GM21529 (cell line): ENCODE measurements around the gene ZBTB46.
"Not testable (repeated sequence)": the region's sequence is repeated elsewhere in the genome, so short reads cannot be mapped to it uniquely, and the experiment has no call there.

Experiments used
- ATAC-seq: cut with Tn5 transposase; IDR thresholded peaks from one replicate; pipeline ENCODE4 v1.9.1; 2021; ENCODE audit not compliant: unreplicated experiment

Gene ZBTB46

DNA sequence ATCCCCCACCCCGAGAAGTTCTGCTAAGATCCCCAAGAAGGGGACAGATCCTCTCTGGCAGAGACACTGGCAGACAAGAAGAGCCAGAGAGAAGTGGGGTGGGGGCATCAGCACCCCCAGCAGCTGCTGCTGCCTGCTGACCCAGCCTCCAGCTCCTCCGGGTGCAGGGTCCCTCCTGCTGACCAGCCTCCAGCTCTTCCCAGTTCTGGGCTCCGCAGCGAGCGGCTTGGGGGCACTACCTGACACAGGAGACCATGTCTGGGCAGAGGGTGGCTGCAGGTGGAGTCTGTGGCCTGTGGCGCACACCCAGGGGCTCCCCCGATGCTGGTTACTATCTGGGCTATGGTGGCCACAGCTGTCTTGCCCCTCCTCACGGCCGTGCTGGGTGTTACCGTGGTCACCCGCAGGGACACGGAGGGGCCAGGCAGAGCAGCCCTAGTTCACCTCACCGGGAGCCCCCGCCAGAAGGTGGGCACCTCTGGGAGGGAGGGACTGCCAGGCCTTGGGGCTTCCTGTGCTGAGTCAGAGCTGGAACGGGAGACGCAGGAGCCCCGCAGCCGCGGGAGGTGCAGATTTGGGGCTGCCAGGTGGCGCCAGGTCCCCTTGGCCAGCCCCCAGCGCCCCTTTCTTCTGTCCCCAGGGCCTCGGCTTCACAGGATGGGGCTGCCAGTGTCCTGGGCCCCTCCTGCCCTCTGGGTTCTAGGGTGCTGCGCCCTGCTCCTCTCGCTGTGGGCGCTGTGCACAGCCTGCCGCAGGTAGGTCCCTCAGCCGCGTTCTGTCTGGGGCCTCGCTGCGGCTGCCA, 94.0 kb downstream of the ZBTB46 start:
- no peak for ATAC-seq

DNA sequence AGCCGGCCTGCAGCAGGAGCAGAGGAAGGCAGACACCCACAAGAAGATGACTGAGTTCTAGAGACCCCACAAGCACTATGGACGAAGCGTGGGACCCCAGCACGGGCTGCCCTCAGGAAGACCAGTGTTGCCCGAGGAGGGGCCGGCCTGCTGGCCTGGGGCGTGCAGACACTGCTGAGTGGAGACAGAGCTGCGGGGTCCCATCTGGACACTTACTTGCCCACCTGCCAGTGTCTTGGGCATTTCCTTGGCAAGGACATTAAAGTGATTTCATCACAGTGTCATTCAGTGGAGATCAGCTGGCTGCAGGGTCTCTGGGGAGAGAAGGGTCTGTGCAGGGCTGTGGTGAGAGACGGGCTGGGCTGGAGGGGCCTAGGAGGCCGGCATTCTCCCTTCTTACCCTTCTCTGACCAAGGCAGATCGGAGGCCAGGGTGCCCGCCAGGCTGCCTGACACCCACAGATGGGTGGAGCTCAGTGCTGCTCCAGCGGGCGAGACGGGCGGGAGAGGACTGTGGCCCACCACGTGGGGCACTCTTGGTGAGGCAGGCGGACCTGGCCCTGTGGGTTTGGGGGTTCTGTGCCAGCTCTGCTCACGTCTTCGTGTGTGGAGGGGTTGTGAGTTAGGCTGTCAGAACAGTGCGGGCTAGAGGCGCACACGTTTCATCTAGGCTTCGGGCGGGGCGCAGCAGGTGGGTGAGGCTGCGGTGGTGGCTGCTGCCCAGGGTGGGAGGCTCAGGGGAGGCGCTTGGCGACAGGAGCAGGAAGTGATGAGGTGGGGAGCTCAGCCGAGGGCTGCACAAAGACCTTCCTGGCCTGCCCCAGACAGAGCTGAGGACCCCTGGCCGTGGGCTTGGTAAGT, 95.0 kb downstream of the ZBTB46 start, which contains the start of gene LIME1:
LIME1 (plus strand) TSS at position 806 of the 860 bp plus-strand sequence. CDS start 886 bp downstream, outside the sequence.
- ATAC-seq = no peak

DNA sequence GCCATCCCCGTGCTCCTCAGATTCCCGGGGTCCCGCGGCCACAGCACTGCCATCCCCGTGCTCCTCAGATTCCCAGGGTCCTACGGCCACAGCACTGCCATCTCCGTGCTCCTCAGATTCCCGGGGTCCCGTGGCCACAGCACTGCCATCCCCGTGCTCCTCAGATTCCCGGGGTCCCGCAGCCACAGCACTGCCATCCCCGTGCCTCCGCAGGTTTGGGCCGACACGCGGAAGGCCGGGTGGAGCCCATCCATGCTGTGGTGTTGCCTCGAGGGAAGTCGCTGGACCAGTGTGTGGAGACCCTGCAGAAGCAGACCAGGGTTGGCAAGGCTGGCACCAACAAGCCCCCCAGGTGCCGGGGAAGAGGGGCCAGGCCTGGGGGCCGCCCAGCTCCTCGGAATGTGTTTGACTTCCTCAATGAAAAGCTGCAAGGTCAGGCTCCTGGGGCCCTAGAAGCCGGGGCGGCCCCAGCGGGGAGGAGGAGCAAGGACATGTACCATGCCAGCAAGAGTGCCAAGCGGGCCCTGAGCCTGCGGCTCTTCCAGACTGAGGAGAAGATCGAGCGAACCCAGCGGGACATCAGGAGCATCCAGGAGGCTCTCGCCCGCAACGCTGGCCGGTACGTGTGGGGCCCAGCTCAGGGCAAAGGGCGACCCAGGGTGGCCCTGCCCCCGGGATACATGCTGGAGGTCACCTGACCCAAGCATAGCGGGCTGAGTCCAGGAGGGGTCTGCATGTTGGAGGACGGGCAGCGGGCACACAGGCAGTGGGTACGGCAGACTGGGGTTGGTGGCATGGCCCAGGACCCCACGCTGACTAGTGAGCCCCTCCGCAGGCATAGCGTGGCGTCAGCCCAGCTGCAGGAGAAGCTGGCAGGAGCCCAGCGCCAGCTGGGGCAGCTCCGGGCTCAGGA, 95.9 kb downstream of the ZBTB46 start:
- ATAC-seq = no peak

DNA sequence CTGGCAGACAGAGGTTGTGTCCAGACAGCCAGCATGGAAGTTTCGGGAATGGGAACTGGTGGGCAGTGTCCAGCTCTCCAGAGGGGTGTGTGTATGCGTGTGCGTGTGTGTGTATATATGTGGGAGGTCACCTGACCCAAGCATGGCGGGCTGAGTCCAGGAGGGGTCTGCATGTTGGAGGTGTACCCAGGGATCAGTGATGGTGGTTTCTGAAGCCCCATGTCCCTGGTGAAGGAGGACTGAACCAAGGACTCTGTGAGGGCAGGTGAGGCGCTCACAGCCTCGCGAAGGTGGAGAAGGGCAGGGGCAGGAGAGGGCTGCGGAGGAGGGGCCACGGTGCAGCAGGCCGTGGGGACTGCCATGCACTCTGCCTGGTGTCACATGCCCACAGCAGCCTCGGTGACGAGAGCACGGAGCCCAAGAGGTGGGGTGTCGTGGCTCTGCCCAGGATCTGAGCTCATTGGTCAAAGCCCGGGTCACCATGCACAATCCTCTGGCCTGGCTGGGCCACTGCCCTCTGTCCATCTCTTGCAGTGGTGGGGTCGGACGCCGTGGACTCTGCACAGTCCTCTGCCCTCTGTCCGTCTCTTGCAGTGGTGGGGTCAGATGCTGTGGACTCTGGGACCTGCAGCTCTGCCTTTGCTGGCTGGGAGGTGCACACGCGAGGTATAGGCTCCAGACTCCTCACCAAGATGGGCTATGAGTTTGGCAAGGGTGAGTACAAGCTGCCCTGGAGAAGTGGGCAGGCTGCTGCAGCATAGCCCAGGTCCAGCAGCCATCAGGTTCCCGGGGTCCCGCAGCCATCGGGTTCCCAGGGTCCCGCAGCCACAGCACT, 96.7 kb downstream of the ZBTB46 start:
- no peak for ATAC-seq

DNA sequence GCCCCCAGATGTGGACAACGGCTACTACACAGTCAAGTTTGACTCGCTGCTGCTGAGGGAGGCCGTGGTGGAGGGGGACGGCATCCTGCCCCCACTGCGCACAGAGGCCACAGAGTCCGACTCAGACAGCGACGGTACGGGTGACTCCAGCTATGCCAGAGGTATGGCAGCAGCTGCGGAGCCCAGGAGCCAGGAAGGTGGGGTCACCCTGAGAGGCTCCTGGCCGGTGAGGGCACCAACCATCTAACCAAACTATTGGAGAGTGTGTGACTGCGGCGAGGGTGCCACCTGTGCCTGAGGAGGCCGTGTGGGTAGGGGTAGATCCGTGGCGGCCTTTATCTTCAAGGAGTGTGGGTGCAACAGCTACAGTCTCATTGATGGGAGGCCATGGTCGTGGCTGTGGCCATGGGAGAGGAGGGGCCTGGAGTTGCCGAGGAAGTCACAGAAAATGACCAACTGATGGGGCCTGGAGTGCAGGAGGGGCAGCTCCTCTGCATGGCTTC, 97.4 kb downstream of the ZBTB46 start:
- ATAC-seq = no peak

DNA sequence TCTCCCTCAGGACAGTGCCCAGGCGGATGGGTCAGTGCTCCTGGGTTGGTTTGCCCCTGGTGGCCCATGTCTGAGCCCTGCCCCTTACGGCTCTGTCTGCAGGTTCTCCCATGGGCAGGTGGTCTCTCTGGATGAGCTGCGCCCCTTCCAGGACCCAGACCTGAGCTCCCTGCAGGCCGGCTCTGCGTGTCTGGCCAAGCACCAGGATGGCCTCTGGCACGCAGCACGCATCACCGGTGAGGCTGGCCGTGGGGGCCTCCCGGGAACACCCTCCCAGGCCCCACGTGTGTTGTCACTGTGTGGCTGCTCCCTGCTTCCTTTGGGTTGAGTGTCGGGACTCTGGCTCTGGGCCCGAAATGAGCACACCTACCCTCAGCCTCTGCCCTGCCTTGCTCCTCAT, 97.9 kb downstream of the ZBTB46 start:
- ATAC-seq = no peak

DNA sequence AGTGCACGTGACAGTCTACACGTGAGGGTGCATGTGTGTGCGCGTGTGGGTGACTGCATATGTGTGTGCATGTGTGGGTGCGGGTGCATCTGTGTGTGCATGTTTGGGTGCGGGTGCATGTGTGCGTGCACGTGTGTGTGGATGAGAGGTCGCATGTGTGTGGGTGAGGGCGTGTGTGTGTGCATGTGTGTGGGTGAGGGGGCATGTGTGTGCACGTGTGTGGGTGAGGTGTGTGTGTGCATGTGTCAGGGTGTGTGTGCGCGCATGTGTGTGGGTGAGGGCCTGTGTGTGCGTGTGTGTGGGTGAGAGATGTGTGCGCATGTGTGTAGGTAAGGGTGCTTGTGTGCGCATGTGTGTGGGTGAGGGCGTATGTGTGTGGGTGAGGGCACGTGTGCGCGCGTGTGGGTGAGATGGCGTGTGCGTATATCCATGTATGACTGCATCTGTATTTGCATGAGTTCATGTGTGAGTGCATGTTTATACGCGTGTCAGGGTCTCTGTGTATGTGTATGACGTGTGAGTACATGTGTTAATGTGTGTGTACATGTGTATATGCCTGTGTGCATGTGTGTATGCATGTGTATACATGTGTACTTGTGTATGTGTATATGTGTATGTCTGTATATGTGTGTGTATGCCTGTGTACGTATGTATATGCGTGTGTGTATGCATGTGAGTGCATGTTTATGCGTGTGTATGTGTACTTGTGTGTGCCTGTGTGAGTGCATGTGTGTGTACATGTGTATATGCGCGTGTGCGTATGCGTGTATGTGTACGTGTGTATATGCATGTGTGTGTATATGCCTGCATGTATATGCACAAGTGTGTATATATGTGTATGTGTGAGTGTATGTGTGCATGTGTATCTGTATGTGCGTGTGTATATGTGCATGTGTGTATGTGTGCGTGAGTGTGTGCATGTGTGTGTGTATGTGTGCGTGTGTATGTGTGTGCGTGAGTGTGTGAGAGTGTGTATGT, 98.7 kb downstream of the ZBTB46 start:
- ATAC-seq = no peak

DNA sequence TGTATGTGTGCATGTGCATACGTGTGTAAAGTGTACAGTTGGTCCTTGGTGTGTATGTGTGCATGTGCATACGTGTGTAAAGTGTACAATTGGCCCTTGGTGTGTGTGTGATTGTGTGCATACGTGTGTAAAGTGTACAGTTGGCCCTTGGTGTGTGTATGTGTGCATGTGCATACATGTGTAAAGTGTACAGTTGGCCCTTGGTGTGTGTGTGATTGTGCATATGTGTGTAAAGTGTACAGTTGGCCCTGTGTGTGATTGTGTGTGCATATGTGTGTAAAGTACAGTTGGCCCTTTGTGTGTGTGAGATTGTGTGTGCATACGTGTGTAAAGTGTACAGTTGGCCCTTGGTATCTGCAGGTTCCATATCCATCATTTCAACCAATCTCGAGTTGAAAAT, 99.7 kb downstream of the ZBTB46 start:
- ATAC-seq = no peak

DNA sequence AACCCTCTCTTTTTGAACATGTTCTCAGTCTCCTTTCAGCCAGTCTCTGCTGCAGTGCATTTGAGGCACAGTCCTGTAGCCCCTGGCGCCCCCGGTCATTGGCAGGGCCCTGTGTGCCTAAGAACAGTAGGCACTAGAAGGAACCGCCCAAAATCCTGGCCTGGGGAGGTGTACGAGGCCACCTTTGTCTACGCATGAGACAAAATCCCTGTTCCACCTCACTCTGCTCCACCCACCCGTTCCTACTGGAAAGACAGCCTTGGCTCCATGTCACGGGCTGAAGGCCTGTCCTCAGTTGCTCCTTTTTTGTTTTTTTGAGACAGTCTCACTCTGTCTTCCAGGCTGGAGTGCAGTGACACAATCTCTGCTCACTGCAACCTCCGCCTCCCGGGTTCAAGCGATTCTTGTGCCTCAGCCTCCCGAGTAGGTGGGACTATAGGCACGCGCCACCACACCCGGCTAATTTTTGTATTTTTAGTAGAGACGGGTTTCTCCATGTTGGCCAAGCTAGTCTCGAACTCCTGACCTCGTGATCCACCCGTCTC, 100.8 kb downstream of the ZBTB46 start:
- ATAC-seq = not testable (repeated sequence)

DNA sequence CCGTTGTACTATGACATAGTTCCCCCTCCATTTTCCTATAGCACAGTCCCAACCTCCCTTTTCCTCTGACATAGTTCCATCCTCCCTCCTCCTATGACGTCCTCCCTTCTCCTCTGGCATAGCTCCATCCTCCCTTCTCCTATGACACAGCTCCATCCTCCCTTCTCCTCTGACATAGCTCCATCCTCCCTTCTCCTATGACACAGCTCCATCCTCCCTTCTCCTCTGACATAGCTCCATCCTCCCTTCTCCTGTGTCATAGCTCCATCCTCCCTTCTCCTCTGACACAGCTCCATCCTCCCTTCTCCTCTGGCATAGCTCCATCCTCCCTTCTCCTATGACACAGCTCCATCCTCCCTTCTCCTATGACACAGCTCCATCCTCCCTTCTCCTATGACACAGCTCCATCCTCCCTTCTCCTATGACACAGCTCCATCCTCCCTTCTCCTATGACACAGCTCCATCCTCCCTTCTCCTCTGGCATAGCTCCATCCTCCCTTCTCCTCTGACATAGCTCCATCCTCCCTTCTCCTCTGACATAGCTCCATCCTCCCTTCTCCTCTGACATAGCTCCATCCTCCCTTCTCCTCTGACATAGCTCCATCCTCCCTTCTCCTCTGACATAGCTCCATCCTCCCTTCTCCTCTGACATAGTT, 108.0 kb downstream of the ZBTB46 start:
- ATAC-seq = not testable (repeated sequence)

DNA sequence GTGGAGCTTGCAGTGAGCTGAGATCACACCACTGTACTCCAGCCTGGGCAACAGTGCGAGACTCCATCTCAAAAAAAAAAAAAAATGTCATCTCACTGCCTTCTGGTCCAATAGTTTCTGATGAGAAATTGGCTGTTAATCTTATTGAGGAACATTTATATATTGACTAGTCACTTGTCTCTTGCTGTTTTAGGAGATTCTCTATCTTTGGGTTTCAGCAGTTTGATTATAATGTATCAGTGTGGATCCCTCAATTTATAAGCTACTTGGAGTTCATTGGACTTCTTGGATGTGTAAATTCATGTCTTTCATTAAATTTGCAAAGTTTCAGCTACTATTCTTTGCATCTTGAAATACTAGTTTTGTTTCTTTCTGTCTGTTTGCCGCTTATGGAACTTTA, 112.1 kb downstream of the ZBTB46 start:
- no peak for ATAC-seq

DNA sequence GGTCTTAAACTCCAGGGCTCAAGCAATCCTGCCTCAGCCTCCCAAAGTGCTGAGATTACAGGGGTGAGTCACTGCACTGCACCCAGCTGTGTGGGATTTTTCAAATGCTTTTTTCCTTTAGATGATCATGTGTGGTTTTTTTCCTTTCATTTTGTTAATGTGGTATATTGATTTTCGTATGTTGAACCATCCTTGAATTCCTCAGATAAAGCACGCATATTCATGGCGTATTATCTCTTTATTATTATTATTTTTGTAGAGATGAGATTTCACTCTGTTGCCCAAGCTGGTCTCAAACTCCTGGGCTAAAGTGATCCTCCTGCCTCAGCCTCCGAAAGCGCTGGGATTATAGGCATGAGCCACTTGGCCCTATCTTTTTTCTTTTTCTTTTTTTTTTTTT, 116.2 kb downstream of the ZBTB46 start:
- no peak for ATAC-seq

DNA sequence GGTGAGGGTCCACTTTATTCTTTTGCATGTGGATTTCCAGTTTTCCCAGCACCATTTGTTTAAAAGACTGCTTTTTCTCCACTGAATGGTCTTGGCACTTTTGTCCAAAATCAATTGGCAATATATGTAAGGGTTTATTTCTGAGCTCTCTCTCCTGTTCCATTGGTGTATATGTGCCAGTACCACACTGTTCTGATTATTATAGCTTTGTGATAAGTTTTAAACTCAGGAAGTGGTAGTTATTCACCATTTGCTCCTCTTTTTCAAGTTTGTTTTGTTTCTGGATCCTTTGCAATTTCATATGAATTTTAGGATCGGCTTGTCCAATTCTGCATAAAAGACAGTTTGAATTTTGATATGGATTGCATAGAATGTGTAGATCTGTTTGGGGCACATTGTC, 118.9 kb downstream of the ZBTB46 start:
- ATAC-seq = no peak

DNA sequence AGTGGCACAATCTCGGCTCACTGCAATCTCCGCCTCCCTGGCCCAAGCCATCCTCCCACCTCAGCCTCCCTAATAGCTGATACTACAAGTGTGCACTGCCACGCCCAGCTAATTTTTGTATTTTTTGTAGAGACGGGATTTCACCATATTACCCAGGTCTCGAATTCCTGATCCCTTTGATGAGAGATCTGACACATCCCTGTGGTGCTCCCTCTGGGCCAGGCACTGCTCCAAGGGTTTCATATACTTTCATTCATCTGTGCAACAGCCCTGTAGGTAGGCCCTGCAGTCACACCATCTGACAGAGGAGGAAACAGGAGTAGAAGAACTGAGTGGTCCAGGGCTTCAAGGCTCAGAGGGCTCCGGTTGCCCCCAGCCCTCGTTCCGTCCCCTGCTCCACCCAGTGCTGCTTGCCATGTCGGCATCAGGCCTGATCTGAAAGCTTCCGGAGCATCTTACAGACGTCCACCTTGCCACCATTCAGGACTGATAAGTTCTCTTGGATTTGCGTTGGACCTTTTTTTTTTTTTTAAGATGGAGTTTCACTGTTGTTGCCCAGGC, 119.9 kb downstream of the ZBTB46 start:
- no peak for ATAC-seq

DNA sequence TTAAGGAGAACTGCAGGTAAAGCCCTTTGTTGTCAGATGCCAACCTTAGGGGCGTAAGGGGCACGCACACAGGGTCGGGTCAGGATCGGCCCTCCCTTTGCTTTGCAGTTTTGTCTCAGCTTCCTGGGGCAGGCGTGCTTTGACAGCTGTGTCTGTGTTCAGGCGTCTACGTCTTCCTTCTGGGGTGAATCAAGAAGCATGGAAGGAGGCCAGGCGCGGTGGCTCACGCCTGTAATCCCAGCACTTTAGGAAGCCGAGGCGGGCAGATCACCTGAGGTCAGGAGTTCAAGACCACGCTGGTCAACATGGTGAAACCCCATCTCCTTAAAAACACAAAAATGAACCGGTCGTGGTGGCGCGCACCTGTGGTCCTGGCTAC, 121.9 kb downstream of the ZBTB46 start:
- no peak for ATAC-seq

DNA sequence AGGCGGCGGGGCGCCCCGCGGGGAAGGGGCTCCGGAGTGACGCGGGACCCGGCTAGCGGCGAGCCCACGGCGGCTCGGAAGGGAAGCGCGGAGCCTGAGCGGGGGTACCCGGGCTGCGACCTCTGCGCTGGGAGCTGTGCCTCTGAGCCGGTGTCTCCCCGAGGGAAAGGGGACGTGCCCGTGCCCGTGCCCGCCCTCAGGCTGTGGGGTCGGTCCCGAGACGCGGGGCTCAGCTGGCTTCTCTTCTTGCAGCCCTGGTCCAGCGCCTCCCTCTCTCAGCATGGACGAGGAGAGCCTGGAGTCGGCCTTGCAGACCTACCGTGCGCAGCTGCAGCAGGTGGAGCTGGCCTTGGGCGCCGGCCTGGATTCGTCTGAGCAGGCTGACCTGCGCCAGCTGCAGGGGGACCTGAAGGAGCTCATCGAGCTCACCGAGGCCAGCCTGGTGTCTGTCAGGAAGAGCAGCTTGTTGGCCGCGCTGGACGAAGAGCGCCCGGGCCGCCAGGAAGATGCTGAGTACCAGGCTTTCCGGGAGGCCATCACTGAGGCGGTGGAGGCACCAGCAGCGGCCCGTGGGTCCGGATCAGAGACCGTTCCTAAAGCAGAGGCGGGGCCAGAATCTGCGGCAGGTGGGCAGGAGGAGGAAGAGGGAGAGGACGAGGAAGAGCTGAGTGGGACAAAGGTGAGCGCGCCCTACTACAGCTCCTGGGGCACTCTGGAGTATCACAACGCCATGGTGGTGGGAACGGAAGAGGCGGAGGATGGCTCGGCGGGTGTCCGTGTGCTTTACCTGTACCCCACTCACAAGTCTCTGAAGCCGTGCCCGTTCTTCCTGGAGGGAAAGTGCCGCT, 122.5 kb downstream of the ZBTB46 start:
- ATAC-seq = peak; percentile 5
